Heart left ventricle (tissue), 13 donors: ENCODE results near the gene SPECC1.

Experiments
- POLR2A ChIP-seq, 2 donors: fragments of 450-650 bp; IDR thresholded peaks; one replicate each; pipeline ENCODE4 v1.6.1; 2017; ENCODE audit warnings: antibody characterized with exemption in 2 of 2, mild to moderate bottlenecking in 2 of 2, moderate library complexity in 2 of 2
- TF ChIP-seq, protein P1 (sequence below), 12 donors: fragments of 200-600 bp; sonication (generic) in 4 of 12; IDR thresholded peaks; one replicate each; pipeline versions ENCODE4 v1.5.0 to v1.8.0; 2018 to 2022; ENCODE audit warnings: antibody characterized with exemption in 12 of 12, mild to moderate bottlenecking in 5 of 12
- donor health status: ischemic (EF 13 %, LVEDD 7.1; RV severe dilation, severe dysfunction).
- donor health status: DM: no; HTN: yes; CAD: no.
- donor health status: DM: no; HTN: no; CAD: no.
- donor health status: ischemic (EF 25% LVEDD 6.9; RV normal size, moderate dysfunction).
- donor health status: ischemic (EF 25% LVEDD 5.7; RV mildly dilated, moderate dysfunction).
- donor health status: ischemic (EF 35%, LVEDD 5.7; RV mildly dilated, moderate dysfunction).
- donor health status: nonischemic (EF 11% LVEDD 7.7; RV severe dilation, severe dysfunction).
- donor health status: DM: yes; HTN: yes; CAD: no.
- donor health status: PGD.
- donor health status: ischemic (EF 29% LVEDD 5.4; RV normal size, mild dysfunction).
- donor health status: nonischemic (EF 23%, LVEDD 6.1; RV moderate dilation, normal function).

DNA sequence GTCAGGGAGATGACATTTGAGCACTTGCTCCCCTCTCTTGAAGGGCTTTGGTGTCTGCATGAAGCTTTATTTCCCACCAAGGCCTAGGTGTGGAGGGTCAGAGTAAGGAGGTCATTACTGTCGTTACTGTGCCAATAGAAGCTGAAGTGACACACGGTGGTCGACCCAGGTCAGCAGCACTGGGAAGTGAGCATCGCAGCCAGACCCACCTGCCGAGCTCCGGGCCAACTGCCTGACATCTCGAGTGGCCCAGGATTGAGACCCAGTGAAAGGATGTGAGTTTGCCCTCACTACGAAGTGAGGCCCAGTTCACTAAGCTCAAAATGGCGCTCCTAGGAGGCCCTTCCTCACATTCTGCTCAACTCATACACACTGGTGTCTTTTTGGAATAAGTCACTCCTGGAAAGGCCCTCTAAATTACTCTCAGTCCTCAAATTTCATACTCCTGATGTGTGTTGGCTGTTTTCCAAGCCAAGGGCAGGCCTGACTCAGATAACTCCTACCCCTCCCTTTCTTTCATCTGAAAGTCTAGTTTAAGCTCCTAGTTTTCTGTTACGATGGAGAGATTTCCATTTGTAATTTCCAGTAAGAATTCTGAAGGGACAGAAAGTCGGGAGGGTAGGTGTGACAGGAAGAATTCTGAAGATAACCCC lies 257.8 kb downstream of the SPECC1 start:
- TF ChIP-seq, protein P1, sequence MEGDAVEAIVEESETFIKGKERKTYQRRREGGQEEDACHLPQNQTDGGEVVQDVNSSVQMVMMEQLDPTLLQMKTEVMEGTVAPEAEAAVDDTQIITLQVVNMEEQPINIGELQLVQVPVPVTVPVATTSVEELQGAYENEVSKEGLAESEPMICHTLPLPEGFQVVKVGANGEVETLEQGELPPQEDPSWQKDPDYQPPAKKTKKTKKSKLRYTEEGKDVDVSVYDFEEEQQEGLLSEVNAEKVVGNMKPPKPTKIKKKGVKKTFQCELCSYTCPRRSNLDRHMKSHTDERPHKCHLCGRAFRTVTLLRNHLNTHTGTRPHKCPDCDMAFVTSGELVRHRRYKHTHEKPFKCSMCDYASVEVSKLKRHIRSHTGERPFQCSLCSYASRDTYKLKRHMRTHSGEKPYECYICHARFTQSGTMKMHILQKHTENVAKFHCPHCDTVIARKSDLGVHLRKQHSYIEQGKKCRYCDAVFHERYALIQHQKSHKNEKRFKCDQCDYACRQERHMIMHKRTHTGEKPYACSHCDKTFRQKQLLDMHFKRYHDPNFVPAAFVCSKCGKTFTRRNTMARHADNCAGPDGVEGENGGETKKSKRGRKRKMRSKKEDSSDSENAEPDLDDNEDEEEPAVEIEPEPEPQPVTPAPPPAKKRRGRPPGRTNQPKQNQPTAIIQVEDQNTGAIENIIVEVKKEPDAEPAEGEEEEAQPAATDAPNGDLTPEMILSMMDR (IDR thresholded peaks at IDR 0.05) = no peak
- no peak for TF ChIP-seq POLR2A (IDR thresholded peaks at IDR 0.05)
